GM15510 (cell line): ENCODE measurements around the gene PRADC1.

Experiments
- POLR2A ChIP-seq: IDR thresholded peaks from 3 replicates; pipeline ENCODE4 v1.6.1; 2011; ENCODE audit warnings: borderline replicate concordance; ENCODE audit not compliant: insufficient read length; ENCODE audit errors: extremely low read depth

Gene PRADC1

DNA sequence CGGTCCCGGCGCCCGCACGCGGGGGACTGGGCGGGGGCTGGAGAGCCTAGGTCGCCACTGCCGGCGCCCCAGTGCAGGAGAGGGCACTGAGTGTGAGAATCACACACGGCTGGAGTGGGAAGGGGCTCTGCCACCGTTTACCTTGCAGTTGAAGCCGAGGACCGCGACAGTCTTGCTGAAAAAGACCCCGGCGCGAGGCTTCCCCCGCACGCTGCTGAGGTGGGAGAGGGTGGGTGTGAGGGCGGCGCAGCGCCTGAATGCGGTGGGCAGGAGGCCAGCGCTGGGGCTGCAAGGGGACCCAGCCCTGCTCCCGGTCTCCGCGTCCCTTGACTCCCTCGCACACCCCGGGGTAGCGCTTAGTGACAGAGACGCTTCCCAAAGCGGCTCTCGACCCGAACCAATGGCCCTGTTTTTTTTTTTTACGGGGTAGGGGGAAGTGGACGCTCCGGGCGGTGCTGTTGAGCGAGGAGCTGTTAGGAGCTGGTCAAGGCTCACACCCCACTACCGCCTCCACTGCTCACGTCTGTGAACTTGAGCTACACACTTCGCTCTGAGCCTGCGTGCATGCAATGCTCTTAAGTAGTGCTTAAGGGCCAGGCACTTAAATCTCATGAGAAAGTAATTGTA lies 29.9 kb downstream of the PRADC1 start:
- no peak for TF ChIP-seq POLR2A

- no peak for TF ChIP-seq POLR2A
Measured at GRCh38 chr2:73202156-73203054, 30.6 kb downstream of the PRADC1 start, which contains the start of gene NOTO. Gene NOTO, plus strand, starts transcription at chr2:73202574. Its CDS starts 93 bp downstream, at chr2:73202667.

DNA sequence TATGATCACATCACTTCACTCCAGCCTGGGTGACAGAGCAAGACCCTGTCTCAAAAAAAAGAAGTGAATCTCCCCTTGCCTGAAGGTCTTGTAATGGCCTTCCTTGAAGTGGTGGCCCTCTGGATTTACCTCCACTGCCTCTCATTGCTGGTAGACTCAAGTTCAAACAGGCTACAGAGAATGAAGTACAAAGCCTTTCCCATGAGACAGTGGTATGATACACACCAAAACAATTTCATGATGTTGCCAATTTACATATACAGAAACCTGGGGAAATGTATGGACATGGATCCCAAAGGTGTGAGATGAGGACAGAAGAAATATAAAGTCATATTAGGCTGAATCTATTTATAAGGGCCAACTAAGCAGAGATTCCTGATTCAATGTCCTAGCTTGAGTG lies 35.5 kb downstream of the PRADC1 start:
- no peak for TF ChIP-seq POLR2A

DNA sequence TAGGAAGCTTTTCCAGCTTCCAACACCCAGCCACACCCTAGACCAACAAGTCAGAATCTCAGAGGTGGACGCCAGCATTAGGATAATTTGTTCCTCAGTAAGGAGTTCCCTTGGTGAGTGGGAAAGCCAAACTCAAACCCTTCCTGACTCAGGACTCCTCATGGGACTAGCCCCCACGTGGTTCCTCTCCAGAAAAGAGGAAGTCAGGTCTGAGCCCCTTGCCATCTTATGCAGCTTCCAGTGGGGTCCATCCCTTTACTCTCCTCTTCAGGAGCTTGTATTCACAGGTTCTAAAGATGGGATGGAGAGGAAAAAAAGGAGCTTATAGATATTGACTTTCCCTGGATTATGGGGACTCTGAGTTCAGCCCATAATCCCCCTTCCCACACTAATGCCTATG lies 45.5 kb downstream of the PRADC1 start:
- TF ChIP-seq POLR2A = no peak

GRCh38 chr2:73185965-73186364 lies 47.1 kb downstream of the PRADC1 start:
- no peak for TF ChIP-seq POLR2A
